ENCODE results near the gene ZNF146.

GRCh38 chr19:36183245-36183628 lies 31.7 kb upstream of the ZNF146 start:
- TF ChIP-seq CTCF (optimal IDR thresholded peaks at IDR 0.05 in 1 of 3, IDR thresholded peaks at IDR 0.05 in 1 of 3, conservative IDR thresholded peaks at IDR 0.05 in 1 of 3; ENCODE audit: extremely low read depth in 1 of 3, insufficient read depth in 2 of 3, low read length in 3 of 3): no peak
- TF ChIP-seq EZH2 (IDR thresholded peaks at IDR 0.05; ENCODE audit: low read length): no peak

All from keratinocyte (primary cell).